ENCODE results near the gene KDM6B. TPM values are rescaled to one million over a fixed set of nuclear protein-coding genes. Genes with fewer than 3 reads are reported as not detected.
A peak's percentile ranks its signal among the peaks of the same experiment; 100 is the strongest.

The KDM6B gene
- total and polyA plus RNA-seq, 9 donors: 9.1 to 80.8 (median 53.5) TPM

DNA sequence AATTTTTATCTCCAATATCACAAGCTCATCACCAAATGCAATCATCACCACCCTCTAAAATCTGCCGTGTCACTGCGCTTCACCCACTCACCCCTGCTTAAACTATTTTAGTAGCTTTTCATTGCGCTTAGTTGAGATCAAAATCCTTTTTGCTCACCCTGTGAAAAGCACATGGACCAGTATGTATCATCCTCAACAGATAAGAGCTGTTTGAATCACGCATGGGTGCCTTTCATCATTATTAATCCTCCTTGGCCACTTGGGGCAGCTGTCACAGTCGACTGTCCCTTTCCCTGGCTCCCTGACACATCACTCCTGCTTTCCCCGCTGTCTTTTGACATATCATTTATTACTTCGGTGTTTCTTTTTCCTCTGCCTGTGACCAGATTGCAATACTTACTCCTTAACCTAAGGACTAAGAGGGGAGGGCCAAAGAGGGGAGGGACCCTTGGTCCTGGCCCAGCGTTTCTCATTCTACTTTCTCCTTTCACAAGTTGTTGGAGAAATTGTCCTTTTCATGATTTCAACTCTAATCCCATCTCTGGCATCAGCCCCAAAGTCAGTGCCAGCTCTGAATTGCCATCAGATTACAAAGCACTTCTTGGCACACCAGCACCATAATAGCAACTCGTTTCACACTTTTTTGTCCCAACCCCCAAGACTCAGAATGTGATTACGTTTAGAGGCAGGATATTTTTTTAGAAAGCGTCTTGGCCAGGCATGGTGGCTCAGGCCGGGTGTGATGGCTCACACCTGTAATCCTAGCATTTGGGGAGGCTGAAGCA is 8.6 kb upstream of the KDM6B start:
- H3K27ac ChIP-seq: no peak overlapping the region
- no peaks in the 10 kb centered on the region for H3K9me3 ChIP-seq
- H3K4me3 ChIP-seq: no peak overlapping the region
- DNase-seq: no peak
- 46 to 52% (median 49%) methylated on average over 12 of the region's 12 CpGs for WGBS, 3 donors
- no peaks in the 10 kb centered on the region for H3K4me1 ChIP-seq (ENCODE audit: insufficient read depth)
- TF ChIP-seq CTCF (IDR thresholded peaks at IDR 0.05) (no peak), POLR2A (IDR thresholded peaks at IDR 0.05) (no peak), EP300 (IDR thresholded peaks at IDR 0.05) (no peak)
- no peaks in the 10 kb centered on the region for H3K27me3 ChIP-seq
- intact Hi-C loops (cut with DNase I): no loop called here
- no peaks in the 10 kb centered on the region for H3K36me3 ChIP-seq

GRCh38 chr17:7830616-7831015 is 3.4 kb upstream of the KDM6B start:
- Histone ChIP-seq H3K36me3 (no peaks in the 10 kb centered on the region), H3K9me3 (no peaks in the 10 kb centered on the region), H3K4me1 (ENCODE audit: insufficient read depth) (peaks cover 7% of the 10 kb centered on the region), H3K4me3 (no peak overlapping the region), H3K27ac (no peak overlapping the region), H3K27me3 (no peaks in the 10 kb centered on the region)
- intact Hi-C loops (cut with DNase I): loop anchor here in 1 of 4 donors (10.0 kb wide), 1 partner anchor 206 kb away; the partner anchor contains the start of gene SAT2
- WGBS, 3 donors: 77 to 86% (median 83%) methylated on average over 8 of the region's 8 CpGs
- peak in 1 of 5 donors; percentile 39 for DNase-seq
- TF ChIP-seq POLR2A (IDR thresholded peaks at IDR 0.05) (no peak), CTCF (IDR thresholded peaks at IDR 0.05) (no peak), EP300 (IDR thresholded peaks at IDR 0.05) (no peak)

- no peak overlapping the region for H3K4me3 ChIP-seq
- WGBS, 3 donors: 74 to 78% (median 74%) methylated on average over 7 of the region's 7 CpGs
- no peak overlapping the region for H3K27ac ChIP-seq
- intact Hi-C loops (cut with DNase I): loop anchor here in 1 of 4 donors (10.0 kb wide), 1 partner anchor 206 kb away; the partner anchor contains the start of gene SAT2
- TF ChIP-seq CTCF (IDR thresholded peaks at IDR 0.05) (no peak), EP300 (IDR thresholded peaks at IDR 0.05) (no peak), POLR2A (IDR thresholded peaks at IDR 0.05) (no peak)
- DNase-seq: no peak
- peaks cover 7% of the 10 kb centered on the region for H3K4me1 ChIP-seq (ENCODE audit: insufficient read depth)
- H3K9me3 ChIP-seq: no peaks in the 10 kb centered on the region
- no peaks in the 10 kb centered on the region for H3K36me3 ChIP-seq
- no peaks in the 10 kb centered on the region for H3K27me3 ChIP-seq
Measured at GRCh38 chr17:7831233-7831632, 2.8 kb upstream of the KDM6B start.

GRCh38 chr17:7832431-7832830 is 1.6 kb upstream of the KDM6B start:
- peak in 1 of 5 donors; percentile 41 for DNase-seq
- 71 to 81% (median 80%) methylated on average over 10 of the region's 10 CpGs for WGBS, 3 donors
- no peaks in the 10 kb centered on the region for H3K9me3 ChIP-seq
- H3K4me3 ChIP-seq: no peak overlapping the region
- no peaks in the 10 kb centered on the region for H3K36me3 ChIP-seq
- H3K27ac ChIP-seq: no peak overlapping the region
- H3K27me3 ChIP-seq: no peaks in the 10 kb centered on the region
- TF ChIP-seq POLR2A (IDR thresholded peaks at IDR 0.05): no peak
- no peak for TF ChIP-seq EP300 (IDR thresholded peaks at IDR 0.05)
- no peak for TF ChIP-seq CTCF (IDR thresholded peaks at IDR 0.05)
- H3K4me1 ChIP-seq (ENCODE audit: insufficient read depth): peaks cover 7% of the 10 kb centered on the region
- intact Hi-C loops (cut with DNase I): loop anchor here in 1 of 4 donors (10.0 kb wide), 1 partner anchor 208 kb away; the partner anchor contains the start of gene SAT2
